ENCODE data around the gene PDCD1. TPM values are rescaled to one million over a fixed set of nuclear protein-coding genes. Genes with fewer than 3 reads are reported as not detected.

The PDCD1 gene
- total RNA-seq, 1 donor from 2014 or later = not detected

- no peak for TF ChIP-seq CTCF (IDR thresholded peaks at IDR 0.05; ENCODE audit: unreplicated experiment)
- Mint-ChIP-seq H3K4me3 (ENCODE audit: unreplicated experiment) (no peak overlapping the region), H3K27ac (ENCODE audit: unreplicated experiment) (no peak overlapping the region), H3K27me3 (ENCODE audit: unreplicated experiment) (peaks cover 7% of the 10 kb centered on the region), H3K36me3 (ENCODE audit: low read depth, unreplicated experiment) (peaks cover 5% of the 10 kb centered on the region), H3K9me3 (ENCODE audit: unreplicated experiment) (no peaks in the 10 kb centered on the region), H3K4me1 (ENCODE audit: unreplicated experiment) (no peaks in the 10 kb centered on the region)
- no peak for DNase-seq (ENCODE audit: low spot score)
Observed at GRCh38 chr2:241857572-241858121, 1.0 kb downstream of the PDCD1 start.

DNA sequence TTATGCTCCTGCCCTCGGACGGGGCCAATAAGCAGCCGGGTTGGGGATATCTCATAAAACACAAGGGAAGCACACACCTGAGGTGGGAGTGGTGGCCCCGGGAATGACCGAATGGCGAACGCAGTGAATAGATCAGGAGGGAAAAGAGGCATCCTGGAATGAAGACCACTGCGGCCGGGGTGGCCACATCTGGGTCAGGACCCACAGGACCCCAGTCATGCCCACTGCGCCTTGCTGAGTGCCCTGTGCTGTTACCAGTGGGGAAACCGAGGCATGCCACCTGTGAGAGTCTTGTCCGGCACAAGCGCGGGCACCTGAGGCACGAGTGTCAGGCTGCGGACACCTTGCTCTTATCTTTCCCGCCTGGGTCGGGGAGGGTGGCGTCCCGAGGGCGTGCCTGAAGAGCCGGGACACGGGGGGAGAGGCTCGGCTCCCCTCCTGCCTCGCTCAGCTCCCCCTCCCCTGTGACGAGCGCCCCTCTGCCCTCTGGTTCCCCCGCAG, 1.6 kb downstream of the PDCD1 start:
- H3K36me3 Mint-ChIP-seq (ENCODE audit: low read depth, unreplicated experiment) = peaks cover 5% of the 10 kb centered on the region
- H3K27me3 Mint-ChIP-seq (ENCODE audit: unreplicated experiment) = peaks cover 7% of the 10 kb centered on the region
- no peak for DNase-seq (ENCODE audit: low spot score)
- H3K4me3 Mint-ChIP-seq (ENCODE audit: unreplicated experiment) = no peak overlapping the region
- no peak overlapping the region for H3K27ac Mint-ChIP-seq (ENCODE audit: unreplicated experiment)
- no peaks in the 10 kb centered on the region for H3K4me1 Mint-ChIP-seq (ENCODE audit: unreplicated experiment)
- H3K9me3 Mint-ChIP-seq (ENCODE audit: unreplicated experiment) = no peaks in the 10 kb centered on the region
- TF ChIP-seq CTCF (IDR thresholded peaks at IDR 0.05; ENCODE audit: unreplicated experiment) = no peak

GRCh38 chr2:241855888-241856422, 2.7 kb downstream of the PDCD1 start:
- Mint-ChIP-seq H3K9me3 (ENCODE audit: unreplicated experiment) (no peaks in the 10 kb centered on the region), H3K4me1 (ENCODE audit: unreplicated experiment) (no peaks in the 10 kb centered on the region), H3K4me3 (ENCODE audit: unreplicated experiment) (no peak overlapping the region), H3K27ac (ENCODE audit: unreplicated experiment) (no peak overlapping the region), H3K27me3 (ENCODE audit: unreplicated experiment) (peaks cover 6% of the 10 kb centered on the region), H3K36me3 (ENCODE audit: low read depth, unreplicated experiment) (no peaks in the 10 kb centered on the region)
- no peak for TF ChIP-seq CTCF (IDR thresholded peaks at IDR 0.05; ENCODE audit: unreplicated experiment)
- DNase-seq (ENCODE audit: low spot score) = no peak

DNA sequence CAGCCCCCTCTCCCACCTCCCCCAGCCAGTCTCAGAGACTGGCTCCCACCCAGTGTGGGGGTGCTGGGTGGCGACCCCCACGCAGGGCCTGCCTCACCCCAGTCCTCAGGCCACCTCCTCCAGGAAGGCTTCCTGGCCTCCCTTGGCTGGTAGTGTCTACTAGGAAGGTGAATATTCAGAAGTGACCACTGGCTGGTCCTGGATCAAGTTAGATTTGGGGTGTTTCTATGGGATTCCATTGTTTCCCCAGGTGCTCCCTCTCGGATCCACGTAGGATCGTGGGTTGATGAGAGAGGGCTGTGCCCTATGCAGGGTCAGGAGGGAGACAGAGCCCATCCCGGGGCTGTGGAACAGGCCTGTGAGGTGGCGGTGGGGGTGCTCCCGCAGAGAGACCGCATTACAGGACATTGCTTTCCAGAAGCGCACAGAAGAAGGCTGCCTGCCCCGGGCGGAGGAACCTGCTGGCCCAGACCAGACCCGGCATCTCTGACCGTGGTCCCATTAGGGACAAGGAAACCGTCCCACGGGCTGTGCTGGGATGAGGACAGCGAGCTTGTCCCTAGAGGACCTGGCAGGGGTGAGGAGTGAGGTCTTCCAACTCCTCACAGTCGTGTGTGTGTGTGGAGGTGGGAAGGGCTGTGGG, 3.3 kb downstream of the PDCD1 start:
- Mint-ChIP-seq H3K36me3 (ENCODE audit: low read depth, unreplicated experiment) (no peaks in the 10 kb centered on the region), H3K9me3 (ENCODE audit: unreplicated experiment) (no peaks in the 10 kb centered on the region), H3K27me3 (ENCODE audit: unreplicated experiment) (peaks cover 6% of the 10 kb centered on the region), H3K27ac (ENCODE audit: unreplicated experiment) (no peak overlapping the region), H3K4me1 (ENCODE audit: unreplicated experiment) (no peaks in the 10 kb centered on the region), H3K4me3 (ENCODE audit: unreplicated experiment) (no peak overlapping the region)
- no peak for DNase-seq (ENCODE audit: low spot score)
- TF ChIP-seq CTCF (IDR thresholded peaks at IDR 0.05; ENCODE audit: unreplicated experiment) = no peak
